PC-3 (cell line): ENCODE data around the gene NANS.
"Not testable (repeated sequence)": the region's sequence is repeated elsewhere in the genome, so short reads cannot be mapped to it uniquely, and the experiment has no call there.

Source experiments
- CTCF ChIP-seq: fragments of 300-600 bp; sonication (generic); conservative IDR thresholded peaks from 2 replicates; pipeline ENCODE4 v1.5.1; 2017; ENCODE audit warnings: antibody characterized with exemption, low read depth, mild to moderate bottlenecking, low read length
- EZH2 ChIP-seq: fragments of 300-600 bp; sonication (generic); IDR thresholded peaks from one replicate; pipeline ENCODE4 v1.6.1; 2017; ENCODE audit warnings: antibody characterized with exemption, mild to moderate bottlenecking, low read length; ENCODE audit not compliant: unreplicated experiment

- TF ChIP-seq EZH2, CTCF: not testable (repeated sequence)
These were observed 36.7 kb upstream of the NANS start for GRCh38 chr9:98019869-98020268.
